Neutrophil (primary cell): Measurements from ENCODE around the gene PRKCE.
A peak's percentile ranks its signal among the peaks of the same experiment; 100 is the strongest.

ENCODE experiments used
- H3K27ac ChIP-seq: fragments of 200-600 bp; sonication (generic); 2 replicates; pipeline ENCODE4 v1.5.1; 2016; ENCODE audit warnings: mild to moderate bottlenecking, moderate library complexity
- H3K27me3 ChIP-seq: fragments of 200-600 bp; sonication (generic); 2 replicates; pipeline ENCODE4 v1.6.0; 2016; ENCODE audit warnings: mild to moderate bottlenecking
- H3K36me3 ChIP-seq: fragments of 200-600 bp; sonication (generic); 2 replicates; pipeline ENCODE4 v1.5.1; 2017
- H3K4me1 ChIP-seq, 2 experiments: fragments of 200-600 bp in 1 of 2; sonication (generic) in 1 of 2; 1 replicate in 1 of 2; 2 replicates in 1 of 2; pipeline versions ENCODE4 v1.5.1 to v1.6.1; 2013 to 2016; ENCODE audit warnings: low read depth in 1 of 2, low read length in 1 of 2, mild to moderate bottlenecking in 1 of 2, moderate library complexity in 1 of 2; ENCODE audit not compliant: control insufficient read depth in 1 of 2, insufficient read depth in 1 of 2
- H3K4me3 ChIP-seq, 2 experiments: fragments of 200-600 bp in 1 of 2; sonication (generic) in 1 of 2; 1 replicate in 1 of 2; 2 replicates in 1 of 2; pipeline ENCODE4 v1.5.1; 2013 to 2016; ENCODE audit warnings: low read depth in 1 of 2, low read length in 1 of 2, mild to moderate bottlenecking in 1 of 2, moderate library complexity in 1 of 2
- H3K9me3 ChIP-seq: fragments of 200-600 bp; sonication (generic); 2 replicates; pipeline ENCODE4 v1.5.1; 2016
- TF ChIP-seq, protein P1 (sequence below): fragments of 200-600 bp; sonication (generic); IDR thresholded peaks from 2 replicates; pipeline ENCODE4 v1.5.1; 2016; ENCODE audit warnings: antibody characterized with exemption

Gene PRKCE

GRCh38 chr2:45883603-45884000, 232.1 kb downstream of the PRKCE start:
- Histone ChIP-seq H3K9me3 (no peaks in the 10 kb centered on the region), H3K4me3 (no peak overlapping the region), H3K36me3 (no peaks in the 10 kb centered on the region), H3K27ac (no peak overlapping the region), H3K4me1 (peaks cover 29 to 30% of the 10 kb centered on the region in 2 experiments), H3K27me3 (no peaks in the 10 kb centered on the region)
- TF ChIP-seq, protein P1, sequence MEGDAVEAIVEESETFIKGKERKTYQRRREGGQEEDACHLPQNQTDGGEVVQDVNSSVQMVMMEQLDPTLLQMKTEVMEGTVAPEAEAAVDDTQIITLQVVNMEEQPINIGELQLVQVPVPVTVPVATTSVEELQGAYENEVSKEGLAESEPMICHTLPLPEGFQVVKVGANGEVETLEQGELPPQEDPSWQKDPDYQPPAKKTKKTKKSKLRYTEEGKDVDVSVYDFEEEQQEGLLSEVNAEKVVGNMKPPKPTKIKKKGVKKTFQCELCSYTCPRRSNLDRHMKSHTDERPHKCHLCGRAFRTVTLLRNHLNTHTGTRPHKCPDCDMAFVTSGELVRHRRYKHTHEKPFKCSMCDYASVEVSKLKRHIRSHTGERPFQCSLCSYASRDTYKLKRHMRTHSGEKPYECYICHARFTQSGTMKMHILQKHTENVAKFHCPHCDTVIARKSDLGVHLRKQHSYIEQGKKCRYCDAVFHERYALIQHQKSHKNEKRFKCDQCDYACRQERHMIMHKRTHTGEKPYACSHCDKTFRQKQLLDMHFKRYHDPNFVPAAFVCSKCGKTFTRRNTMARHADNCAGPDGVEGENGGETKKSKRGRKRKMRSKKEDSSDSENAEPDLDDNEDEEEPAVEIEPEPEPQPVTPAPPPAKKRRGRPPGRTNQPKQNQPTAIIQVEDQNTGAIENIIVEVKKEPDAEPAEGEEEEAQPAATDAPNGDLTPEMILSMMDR, result no peak

DNA sequence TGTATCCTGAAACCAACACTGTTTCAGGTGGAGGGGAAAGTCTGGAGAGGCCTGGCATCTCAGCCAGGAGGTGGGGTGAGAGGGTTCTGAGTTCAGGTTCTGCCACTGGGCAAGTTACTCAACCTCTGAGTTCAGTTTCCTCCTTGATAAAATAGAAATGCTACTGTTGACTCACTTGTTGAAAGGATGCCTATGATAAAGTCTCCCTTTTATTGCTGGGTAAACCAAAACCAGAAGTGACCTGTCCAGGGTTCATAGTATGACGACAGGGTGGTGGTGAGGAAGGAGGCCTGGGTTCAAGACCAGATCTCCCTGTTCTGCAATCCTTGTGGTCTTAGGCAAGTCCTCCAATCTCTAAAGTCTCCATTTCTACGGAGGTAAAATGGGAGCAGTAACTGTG, 232.7 kb downstream of the PRKCE start:
- H3K9me3 ChIP-seq, result no peaks in the 10 kb centered on the region
- H3K27me3 ChIP-seq, result no peaks in the 10 kb centered on the region
- H3K4me1 ChIP-seq, result peaks cover 34 to 35% of the 10 kb centered on the region in 2 experiments
- TF ChIP-seq, protein P1, result no peak
- no peaks in the 10 kb centered on the region for H3K36me3 ChIP-seq
- no peak overlapping the region for H3K27ac ChIP-seq
- H3K4me3 ChIP-seq, result no peak overlapping the region

- Histone ChIP-seq H3K4me1 (peaks cover 44 to 45% of the 10 kb centered on the region in 2 experiments), H3K4me3 (no peak overlapping the region), H3K27ac (no peak overlapping the region), H3K27me3 (no peaks in the 10 kb centered on the region), H3K36me3 (no peaks in the 10 kb centered on the region), H3K9me3 (no peaks in the 10 kb centered on the region)
- TF ChIP-seq, protein P1, result no peak
Observed at GRCh38 chr2:45885171-45885621, 233.7 kb downstream of the PRKCE start.

- Histone ChIP-seq H3K9me3 (no peaks in the 10 kb centered on the region), H3K36me3 (no peaks in the 10 kb centered on the region), H3K4me1 (peaks cover 55 to 56% of the 10 kb centered on the region in 2 experiments), H3K27me3 (no peaks in the 10 kb centered on the region), H3K27ac (peak overlapping the region; percentile 66), H3K4me3 (no peak overlapping the region)
- TF ChIP-seq, protein P1, result no peak
Observed at GRCh38 chr2:45886171-45886663, 234.7 kb downstream of the PRKCE start.

DNA sequence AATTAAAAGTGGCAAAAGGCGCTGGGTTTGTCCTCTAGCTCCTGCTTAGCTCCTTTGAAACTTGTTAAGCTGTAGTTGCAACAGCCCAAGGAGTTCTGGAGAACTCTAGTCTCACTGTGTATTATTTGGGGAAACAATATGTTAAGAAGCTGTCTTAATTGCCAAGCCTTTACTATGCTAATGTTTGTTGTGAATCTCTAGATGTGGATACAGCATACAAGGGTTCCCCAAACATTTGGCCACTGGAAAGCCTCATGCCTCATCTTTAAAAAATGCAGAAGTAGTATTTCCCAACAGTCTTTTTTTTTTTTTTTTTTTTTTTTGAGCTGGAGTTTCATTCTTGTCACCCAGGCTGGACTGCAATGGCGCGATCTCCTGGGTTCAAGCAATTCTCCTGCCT, 236.7 kb downstream of the PRKCE start:
- Histone ChIP-seq H3K27me3 (no peaks in the 10 kb centered on the region), H3K4me1 (peaks cover 68 to 74% of the 10 kb centered on the region in 2 experiments), H3K9me3 (no peaks in the 10 kb centered on the region), H3K36me3 (no peaks in the 10 kb centered on the region), H3K27ac (peak overlapping the region; percentile 80), H3K4me3 (no peak overlapping the region)
- TF ChIP-seq, protein P1, result no peak
